OCI-LY1 (cell line): ENCODE data around the gene IL10.
"Not testable (repeated sequence)": the region's sequence is repeated elsewhere in the genome, so short reads cannot be mapped to it uniquely, and the experiment has no call there.

Experiments used
- H2AFZ ChIP-seq: fragments of 200-600 bp; sonication (generic), shearing (Covaris generic); 2 replicates; pipeline ENCODE4 v1.6.0; 2014; ENCODE audit warnings: antibody characterized with exemption, mild to moderate bottlenecking, low read length
- H3F3A ChIP-seq: fragments of 200-600 bp; sonication (generic), shearing (Covaris generic); 2 replicates; pipeline ENCODE4 v1.6.0; 2014; ENCODE audit warnings: mild to moderate bottlenecking, antibody characterized with exemption, low read length, moderate library complexity; ENCODE audit not compliant: insufficient read depth
- H3K27ac ChIP-seq: fragments of 200-600 bp; sonication (generic); 2 replicates; pipeline ENCODE4 v1.5.1; 2014; ENCODE audit warnings: low read length, mixed run types, mild to moderate bottlenecking, low read depth; ENCODE audit not compliant: poor library complexity, severe bottlenecking
- H3K27me3 ChIP-seq: fragments of 200-600 bp; sonication (generic); 2 replicates; pipeline ENCODE4 v1.6.0; 2014; ENCODE audit warnings: antibody characterized with exemption, mild to moderate bottlenecking, low read length, moderate library complexity; ENCODE audit not compliant: insufficient read depth
- H3K36me3 ChIP-seq: fragments of 200-600 bp; sonication (generic); 2 replicates; pipeline ENCODE4 v1.6.1; 2014; ENCODE audit warnings: mild to moderate bottlenecking, antibody characterized with exemption, low read length, moderate library complexity, mixed read lengths; ENCODE audit not compliant: insufficient read depth
- H3K4me1 ChIP-seq: fragments of 200-600 bp; sonication (generic); 2 replicates; pipeline ENCODE4 v1.5.1; 2014; ENCODE audit warnings: mild to moderate bottlenecking, low read length, moderate library complexity; ENCODE audit not compliant: insufficient read depth, severe bottlenecking
- H3K4me2 ChIP-seq: fragments of 200-600 bp; sonication (generic), shearing (Covaris generic); 2 replicates; pipeline ENCODE4 v1.6.1; 2014; ENCODE audit warnings: low read length
- H3K4me3 ChIP-seq: fragments of 200-600 bp; sonication (generic); 2 replicates; pipeline ENCODE4 v1.5.1; 2014; ENCODE audit warnings: low read length, low read depth, mild to moderate bottlenecking, mixed read lengths; ENCODE audit not compliant: poor library complexity, severe bottlenecking
- H3K79me2 ChIP-seq: fragments of 200-600 bp; shearing (Covaris generic); 2 replicates; pipeline ENCODE4 v1.6.1; 2016; ENCODE audit warnings: mixed run types, low read length, mixed read lengths; ENCODE audit not compliant: insufficient read depth
- H3K9ac ChIP-seq: fragments of 200-600 bp; sonication (generic), shearing (Covaris generic); 2 replicates; pipeline ENCODE4 v1.6.1; 2014; ENCODE audit warnings: mild to moderate bottlenecking, low read length, mixed read lengths
- H3K9me2 ChIP-seq: fragments of 200-600 bp; sonication (generic), shearing (Covaris generic); 2 replicates; pipeline ENCODE4 v1.6.1; 2014; ENCODE audit warnings: low read depth, mild to moderate bottlenecking, low read length, mixed read lengths
- H3K9me3 ChIP-seq: fragments of 200-600 bp; shearing (Covaris generic); 2 replicates; pipeline ENCODE4 v1.6.1; 2014; ENCODE audit warnings: low read length, mixed read lengths
- H4K20me1 ChIP-seq: fragments of 200-600 bp; sonication (generic), shearing (Covaris generic); 2 replicates; pipeline ENCODE4 v1.6.0; 2016; ENCODE audit warnings: mild to moderate bottlenecking, low read length; ENCODE audit not compliant: insufficient read depth
- CTCF ChIP-seq: fragments of 200-600 bp; sonication (generic), shearing (Covaris generic); IDR thresholded peaks from 2 replicates; pipeline ENCODE4 v1.5.1; 2017; ENCODE audit warnings: mild to moderate bottlenecking, antibody characterized with exemption, low read length, moderate library complexity, mixed read lengths
- EZH2 ChIP-seq: fragments of 200-600 bp; sonication (generic), shearing (Covaris generic); IDR thresholded peaks from 2 replicates; pipeline ENCODE4 v1.8.0; 2017; ENCODE audit warnings: borderline replicate concordance, mixed run types, mild to moderate bottlenecking, antibody characterized with exemption, low read length, moderate library complexity, mixed read lengths

The IL10 gene

DNA sequence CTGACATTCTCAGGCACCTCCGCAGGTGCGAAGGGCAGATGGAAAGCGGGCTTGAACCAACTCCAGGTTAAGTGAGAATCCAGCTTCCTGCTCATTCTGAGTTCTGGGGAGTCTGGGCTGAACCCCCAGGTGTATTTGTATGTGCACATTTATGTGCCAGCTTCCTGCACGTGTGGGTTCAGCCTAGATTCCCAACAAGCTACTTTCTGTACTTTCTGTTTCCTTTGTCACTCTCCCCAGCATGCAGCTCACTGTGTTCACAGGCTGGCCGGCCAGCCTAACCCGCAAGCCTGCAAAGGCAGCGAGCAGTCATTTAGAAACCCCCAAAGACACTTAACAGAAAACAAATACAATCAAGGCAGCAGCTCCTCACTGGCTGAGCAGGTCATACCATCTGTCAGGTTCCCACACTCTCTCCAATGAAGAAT, 3.0 kb downstream of the IL10 start:
- no peaks in the 10 kb centered on the region for H3K36me3 ChIP-seq
- no peak overlapping the region for H3K27ac ChIP-seq
- no peak for TF ChIP-seq CTCF
- no peak for TF ChIP-seq EZH2
- H3K4me3 ChIP-seq, result no peak overlapping the region
- no peaks in the 10 kb centered on the region for H3F3A ChIP-seq
- no peak overlapping the region for H2AFZ ChIP-seq
- H3K79me2 ChIP-seq, result no peaks in the 10 kb centered on the region
- H3K4me2 ChIP-seq, result no peak overlapping the region
- H4K20me1 ChIP-seq, result no peaks in the 10 kb centered on the region
- no peak overlapping the region for H3K9ac ChIP-seq
- peaks cover 11% of the 10 kb centered on the region for H3K4me1 ChIP-seq
- no peaks in the 10 kb centered on the region for H3K9me3 ChIP-seq
- H3K27me3 ChIP-seq, result 0 out of 2 replicates have a peak, but pooled peaks cover 3% of the 10 kb centered on the region
- no peaks in the 10 kb centered on the region for H3K9me2 ChIP-seq

GRCh38 chr1:206768472-206769303, 3.6 kb downstream of the IL10 start:
- H2AFZ ChIP-seq, result no peak overlapping the region
- no peak overlapping the region for H3K4me3 ChIP-seq
- no peaks in the 10 kb centered on the region for H4K20me1 ChIP-seq
- no peak overlapping the region for H3K4me2 ChIP-seq
- H3K9me3 ChIP-seq, result no peaks in the 10 kb centered on the region
- no peak overlapping the region for H3K27ac ChIP-seq
- 0 out of 2 replicates have a peak, but pooled peaks cover 3% of the 10 kb centered on the region for H3K27me3 ChIP-seq
- H3K79me2 ChIP-seq, result no peaks in the 10 kb centered on the region
- H3K9me2 ChIP-seq, result no peaks in the 10 kb centered on the region
- peaks cover 11% of the 10 kb centered on the region for H3K4me1 ChIP-seq
- TF ChIP-seq CTCF (no peak), EZH2 (no peak)
- H3F3A ChIP-seq, result no peaks in the 10 kb centered on the region
- no peaks in the 10 kb centered on the region for H3K36me3 ChIP-seq
- H3K9ac ChIP-seq, result no peak overlapping the region

DNA sequence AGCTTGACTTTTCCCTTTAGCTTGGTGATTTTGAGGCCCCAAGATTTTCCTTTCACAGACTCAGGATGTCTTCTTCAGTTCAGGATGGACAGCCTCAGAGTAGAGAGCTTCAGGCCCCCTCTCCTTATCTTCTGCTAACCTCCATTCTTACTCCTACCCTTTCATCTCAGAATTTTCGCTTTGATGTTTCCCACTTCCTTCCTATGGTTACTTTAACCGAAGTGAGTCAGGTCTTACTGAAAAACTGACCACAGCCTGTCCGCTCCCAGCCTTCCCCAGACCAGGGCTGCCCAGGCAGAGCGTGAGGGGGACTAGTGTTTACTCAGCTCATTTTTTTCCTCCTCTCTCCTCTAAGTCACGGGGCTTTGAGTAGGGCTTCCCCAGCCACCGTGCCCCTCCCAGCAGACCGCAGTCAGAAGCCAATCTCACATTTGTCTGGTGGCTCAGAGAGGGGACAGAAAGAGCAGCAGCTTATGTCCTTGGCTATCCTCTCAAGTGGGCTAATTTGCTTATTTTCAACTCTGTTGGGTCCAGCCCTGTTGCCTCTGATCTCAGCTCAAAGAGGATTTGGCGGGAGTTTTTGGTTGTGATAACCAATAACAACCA, 5.9 kb downstream of the IL10 start:
- Histone ChIP-seq H3K79me2 (no peaks in the 10 kb centered on the region), H2AFZ (no peak overlapping the region), H3K9me3 (no peaks in the 10 kb centered on the region), H4K20me1 (no peaks in the 10 kb centered on the region), H3K27me3 (0 out of 2 replicates have a peak, but pooled peaks cover 3% of the 10 kb centered on the region), H3K4me3 (no peak overlapping the region), H3K36me3 (no peaks in the 10 kb centered on the region), H3K9ac (no peak overlapping the region), H3F3A (no peaks in the 10 kb centered on the region), H3K9me2 (no peaks in the 10 kb centered on the region), H3K4me1 (peaks cover 4% of the 10 kb centered on the region), H3K4me2 (no peak overlapping the region), H3K27ac (no peak overlapping the region)
- TF ChIP-seq EZH2 (no peak), CTCF (no peak)

DNA sequence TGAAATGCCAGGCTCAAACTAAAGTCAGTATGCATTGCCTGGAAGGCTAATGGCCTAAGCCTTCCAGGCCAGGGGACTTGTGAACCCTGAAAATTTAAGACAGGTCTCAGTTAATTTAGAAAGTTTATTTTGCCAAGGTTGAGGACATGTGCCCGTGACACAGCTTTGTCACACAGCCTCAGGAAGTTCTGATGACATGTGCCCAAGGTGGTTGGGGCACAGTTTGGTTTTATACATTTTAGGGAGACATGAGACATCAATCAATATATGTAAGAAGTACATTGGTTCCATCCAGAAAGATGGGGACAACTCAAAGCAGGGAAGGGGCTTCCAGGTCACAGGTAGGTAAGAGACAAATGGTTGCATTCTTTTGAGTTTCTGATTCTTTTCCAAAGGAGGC, 6.5 kb downstream of the IL10 start:
- not testable (repeated sequence) for H3F3A ChIP-seq, H3K4me2 ChIP-seq, H3K4me1 ChIP-seq, H3K9me3 ChIP-seq, H3K9ac ChIP-seq, H4K20me1 ChIP-seq, H2AFZ ChIP-seq, H3K4me3 ChIP-seq, H3K9me2 ChIP-seq, H3K27ac ChIP-seq, H3K27me3 ChIP-seq, H3K79me2 ChIP-seq, H3K36me3 ChIP-seq

DNA sequence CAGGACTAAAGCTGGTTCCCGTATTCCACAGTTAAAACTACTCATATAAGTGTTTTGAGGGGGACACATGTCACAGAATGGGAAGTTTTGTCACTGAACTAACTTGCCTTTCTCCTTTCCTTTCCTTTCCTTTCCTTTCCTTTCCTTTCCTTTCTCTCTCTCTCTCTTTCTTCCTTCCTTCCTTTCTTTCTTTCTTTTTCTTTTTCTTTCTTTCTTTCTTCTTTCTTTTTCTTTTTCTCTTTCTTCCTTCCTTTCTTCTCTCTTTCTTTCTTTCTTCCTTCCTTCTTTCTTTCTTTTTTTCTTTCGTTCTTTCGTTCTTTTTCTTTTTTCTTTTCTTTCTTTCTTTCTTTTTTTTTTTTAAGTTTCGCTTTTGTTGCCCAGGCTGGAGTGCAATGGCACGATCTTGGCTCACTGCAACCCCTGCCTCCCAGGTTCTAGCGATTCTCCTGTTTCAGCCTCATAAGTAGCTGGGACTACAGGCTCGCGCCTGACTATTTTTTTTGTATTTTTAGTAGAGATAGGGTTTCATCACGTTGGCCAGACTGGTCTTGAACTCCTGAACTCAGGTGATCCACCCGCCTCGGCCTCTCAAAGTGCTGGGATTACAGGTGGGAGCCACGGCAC, 9.4 kb downstream of the IL10 start:
- H2AFZ ChIP-seq, H3K36me3 ChIP-seq, H3K9me2 ChIP-seq, H3K4me3 ChIP-seq, H3F3A ChIP-seq, H3K4me1 ChIP-seq, H3K9me3 ChIP-seq, H3K79me2 ChIP-seq, H3K27ac ChIP-seq, H3K9ac ChIP-seq, H3K4me2 ChIP-seq, H4K20me1 ChIP-seq, H3K27me3 ChIP-seq: not testable (repeated sequence)
